ENCODE results near the gene UNC5B. TPM values are rescaled to one million over a fixed set of nuclear protein-coding genes. Genes with fewer than 3 reads are reported as not detected.

Gene UNC5B
- total RNA-seq, 1 donor from 2014 or later, result 0.63 TPM

GRCh38 chr10:71255550-71255807 is 43.1 kb downstream of the UNC5B start:
- no peak overlapping the region for H3K4me3 ChIP-seq (ENCODE audit: low read depth, low read length)
- no peak for DNase-seq (ENCODE audit: low read depth)
- TF ChIP-seq CTCF (conservative IDR thresholded peaks at IDR 0.05; ENCODE audit: low read depth, low read length), result no peak

DNA sequence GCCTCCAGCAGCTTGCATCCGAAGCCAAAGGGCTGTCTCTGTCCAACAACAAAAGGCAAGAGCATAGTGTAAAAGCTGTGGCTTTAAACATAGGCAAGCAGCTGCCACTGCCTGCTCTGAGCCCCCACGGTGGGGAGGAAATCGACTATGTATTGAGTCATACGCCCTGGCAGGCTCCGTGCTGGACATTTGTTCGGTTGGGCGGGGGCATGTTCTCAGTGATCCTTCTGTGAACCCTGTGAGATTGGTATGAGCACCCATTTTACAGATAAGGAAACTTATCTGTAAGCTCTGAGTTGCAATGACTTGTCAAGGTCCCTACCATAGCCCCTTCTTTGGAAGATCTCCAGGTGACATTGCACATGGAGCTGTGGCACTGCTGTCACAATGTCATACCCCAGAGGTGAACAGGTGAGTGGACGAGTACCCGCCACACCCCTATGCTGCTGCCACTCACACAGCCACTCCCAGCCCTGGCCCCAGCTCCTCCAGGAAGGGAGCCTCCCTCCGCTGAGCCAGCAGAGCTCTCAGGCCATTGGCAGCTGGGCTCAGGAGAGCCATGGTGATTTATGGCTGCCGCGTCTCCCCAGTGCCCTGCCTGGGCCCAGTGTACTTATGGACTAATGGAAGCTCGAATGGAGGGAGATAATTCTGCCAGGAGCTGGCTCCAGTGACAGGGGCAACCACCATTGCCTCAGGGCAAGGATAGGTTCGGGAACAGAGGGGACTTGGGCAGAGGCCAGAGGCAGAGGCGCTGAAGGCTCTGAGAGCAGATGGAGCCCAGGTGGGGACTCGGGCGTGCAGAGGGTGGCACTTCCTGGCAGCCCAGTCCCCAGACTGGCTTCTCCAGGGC is 43.7 kb downstream of the UNC5B start:
- no peak overlapping the region for H3K4me3 ChIP-seq (ENCODE audit: low read depth, low read length)
- no peak for DNase-seq (ENCODE audit: low read depth)
- TF ChIP-seq CTCF (conservative IDR thresholded peaks at IDR 0.05; ENCODE audit: low read depth, low read length), result no peak

DNA sequence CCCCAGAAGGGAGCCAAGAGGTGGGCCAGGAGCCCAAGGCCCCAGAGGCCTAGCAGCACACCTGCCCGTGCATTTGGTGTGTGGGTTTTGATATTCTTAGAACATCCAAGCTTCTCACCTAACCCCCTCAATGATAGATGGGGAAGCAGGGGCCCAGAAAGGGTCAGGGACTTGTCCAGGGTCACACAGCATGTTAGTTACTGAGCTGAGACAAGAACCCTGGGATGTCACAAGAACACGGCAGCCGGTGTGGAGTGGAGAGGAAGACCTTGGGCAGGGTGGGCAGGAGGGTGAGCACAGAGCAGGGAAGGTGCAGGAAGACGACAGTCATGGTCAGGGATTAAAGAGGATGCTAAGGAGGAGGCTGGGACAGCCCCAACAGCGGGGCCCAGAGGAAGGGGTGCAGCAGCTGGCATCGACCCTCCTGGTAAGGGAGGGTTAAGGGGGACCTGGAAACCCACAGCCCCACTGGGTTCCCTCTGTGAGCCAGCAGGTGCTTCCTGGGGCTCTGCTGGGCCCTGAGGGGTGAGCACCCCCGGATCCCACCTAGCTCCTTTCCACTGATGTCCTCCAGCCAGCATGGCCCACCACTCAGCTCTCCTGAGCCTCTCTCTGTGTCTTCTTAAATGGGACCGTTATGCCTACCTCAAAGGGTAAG is 44.4 kb downstream of the UNC5B start:
- DNase-seq (ENCODE audit: low read depth), result no peak
- TF ChIP-seq CTCF (conservative IDR thresholded peaks at IDR 0.05; ENCODE audit: low read depth, low read length), result no peak
- H3K4me3 ChIP-seq (ENCODE audit: low read depth, low read length), result no peak overlapping the region

DNA sequence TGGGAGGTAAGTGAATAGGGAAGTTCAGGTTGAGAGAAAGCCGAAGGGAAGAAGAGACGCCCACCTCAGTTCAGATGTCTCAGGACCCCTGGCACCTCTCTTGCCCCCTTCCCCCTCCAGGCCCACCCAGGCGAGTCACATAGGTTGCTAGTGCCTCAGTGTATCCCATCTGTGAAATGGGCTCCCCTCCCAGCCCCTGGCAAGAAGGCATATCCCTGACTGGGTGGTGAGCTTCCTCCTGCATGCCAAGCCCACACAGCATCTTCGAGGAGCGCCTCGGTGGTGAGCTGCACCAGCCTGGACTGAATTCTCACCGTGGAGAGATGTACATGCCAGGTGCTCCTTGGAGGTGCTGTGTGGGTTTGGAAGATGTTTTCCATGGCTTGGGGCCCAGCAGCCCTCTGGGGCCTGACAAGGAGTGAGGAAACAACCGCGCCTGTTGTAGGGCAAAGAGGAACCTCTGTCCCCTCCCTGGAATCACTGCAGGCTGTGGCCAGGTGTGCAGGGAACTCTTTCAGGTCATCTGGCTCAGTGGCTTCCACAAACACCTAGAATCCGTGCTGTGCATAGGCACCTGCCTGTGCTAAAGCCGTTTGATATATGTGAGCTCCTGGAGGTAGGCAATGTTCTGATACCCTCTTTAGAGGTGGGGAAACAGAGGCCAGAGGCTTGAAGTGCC is 45.1 kb downstream of the UNC5B start:
- no peak overlapping the region for H3K4me3 ChIP-seq (ENCODE audit: low read depth, low read length)
- no peak for TF ChIP-seq CTCF (conservative IDR thresholded peaks at IDR 0.05; ENCODE audit: low read depth, low read length)

DNA sequence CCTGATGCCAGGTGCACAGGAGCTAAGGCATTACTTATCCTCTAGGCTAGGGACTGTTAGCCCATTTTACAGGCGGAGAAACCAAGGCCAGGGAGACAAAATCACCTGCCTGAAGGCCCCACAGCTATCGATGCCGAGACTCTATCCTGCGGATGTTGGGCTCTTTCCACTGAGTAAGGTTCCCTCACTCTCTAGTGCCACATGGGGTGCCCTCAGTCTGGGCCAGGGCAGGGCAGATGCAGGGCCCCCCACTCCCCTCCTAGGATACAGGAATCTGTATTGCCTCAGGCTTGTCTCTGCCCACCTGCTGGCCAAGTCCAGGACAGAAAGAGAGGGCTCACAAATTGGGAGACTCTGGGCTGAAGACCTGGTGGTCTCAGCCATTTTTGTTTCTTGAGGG is 45.7 kb downstream of the UNC5B start:
- no peak for DNase-seq (ENCODE audit: low read depth)
- no peak for TF ChIP-seq CTCF (conservative IDR thresholded peaks at IDR 0.05; ENCODE audit: low read depth, low read length)

More for the DNA sequence above, 45.1 kb downstream of the UNC5B start:
- DNase-seq (ENCODE audit: low read depth), result no peak

GRCh38 chr10:71258446-71259145 is 46.2 kb downstream of the UNC5B start:
- no peak for DNase-seq (ENCODE audit: low read depth)
- TF ChIP-seq CTCF (conservative IDR thresholded peaks at IDR 0.05; ENCODE audit: low read depth, low read length), result no peak
- no peak overlapping the region for H3K4me3 ChIP-seq (ENCODE audit: low read depth, low read length)

More for the DNA sequence above, 45.7 kb downstream of the UNC5B start:
- H3K4me3 ChIP-seq (ENCODE audit: low read depth, low read length), result no peak overlapping the region

All from epithelial cell of proximal tubule (primary cell).